Neural crest cell (in vitro differentiated cells): ENCODE measurements around the gene SKOR2. TPM values are rescaled to one million over a fixed set of nuclear protein-coding genes. Genes with fewer than 3 reads are reported as not detected.

ENCODE experiments used
- DNase-seq: peaks from one replicate; pipeline ENCODE4 v3.0.0; 2021; ENCODE audit warnings: low read depth, mixed read lengths, low spot score
- H3K27ac Mint-ChIP-seq: one replicate; pipeline ENCODE4 v1.8.0; 2021; ENCODE audit warnings: mild to moderate bottlenecking, mixed read lengths; ENCODE audit not compliant: unreplicated experiment
- H3K27me3 Mint-ChIP-seq: 2 replicates; pipeline ENCODE4 v1.8.0; 2021; ENCODE audit warnings: low read depth, mild to moderate bottlenecking, mixed read lengths
- H3K36me3 Mint-ChIP-seq: 2 replicates; pipeline ENCODE4 v1.8.0; 2021; ENCODE audit warnings: low read depth, mild to moderate bottlenecking, mixed read lengths
- H3K4me1 Mint-ChIP-seq: 2 replicates; pipeline ENCODE4 v1.8.0; 2021; ENCODE audit warnings: mixed read lengths
- H3K4me3 Mint-ChIP-seq: one replicate; pipeline ENCODE4 v1.8.0; 2021; ENCODE audit warnings: mild to moderate bottlenecking, mixed read lengths
- H3K9me3 Mint-ChIP-seq: 2 replicates; pipeline ENCODE4 v1.8.0; 2021; ENCODE audit warnings: mixed read lengths
- CTCF ChIP-seq: fragments of 200-600 bp; sonication (generic); conservative IDR thresholded peaks from 2 replicates; pipeline ENCODE4 v1.5.0; 2021; ENCODE audit warnings: antibody characterized with exemption, mild to moderate bottlenecking
- total RNA-seq: library from RNA; stranded (reverse); gene quantifications from 2 replicates; pipeline ENCODE4 v1.2.1, GENCODE V29; 2021

Gene SKOR2
- total RNA-seq, 1 donor from 2014 or later: 1.4 TPM

- Mint-ChIP-seq H3K36me3 (peaks cover 6% of the 10 kb centered on the region), H3K4me3 (no peak overlapping the region), H3K4me1 (no peaks in the 10 kb centered on the region), H3K27me3 (peaks cover 32% of the 10 kb centered on the region), H3K9me3 (peaks cover 14% of the 10 kb centered on the region), H3K27ac (no peak overlapping the region)
- no peak for TF ChIP-seq CTCF
- no peak for DNase-seq
Measured at GRCh38 chr18:47180765-47181164, 70.7 kb downstream of the SKOR2 start.

GRCh38 chr18:47179520-47179919, 71.9 kb downstream of the SKOR2 start:
- H3K27me3 Mint-ChIP-seq: peaks cover 31% of the 10 kb centered on the region
- no peak for TF ChIP-seq CTCF
- no peaks in the 10 kb centered on the region for H3K4me1 Mint-ChIP-seq
- no peak for DNase-seq
- H3K9me3 Mint-ChIP-seq: peaks cover 6% of the 10 kb centered on the region
- H3K4me3 Mint-ChIP-seq: no peak overlapping the region
- H3K36me3 Mint-ChIP-seq: no peaks in the 10 kb centered on the region
- no peak overlapping the region for H3K27ac Mint-ChIP-seq

- Mint-ChIP-seq H3K4me1 (no peaks in the 10 kb centered on the region), H3K4me3 (peak within 1 kb of the TSS; percentile 75), H3K27ac (peak within 1 kb of the TSS; percentile 94), H3K27me3 (peaks cover 20% of the 10 kb centered on the region), H3K36me3 (no peaks in the 10 kb centered on the region), H3K9me3 (no peaks in the 10 kb centered on the region)
- peak; percentile 92 for DNase-seq
- TF ChIP-seq CTCF: peak; percentile 28
Measured at GRCh38 chr18:47175898-47176575, 75.4 kb downstream of the SKOR2 start, which contains the start of gene IER3IP1. Gene IER3IP1 (minus strand): TSS chr18:47176364. CDS start chr18:47176277, 87 bp downstream.

- H3K36me3 Mint-ChIP-seq: no peaks in the 10 kb centered on the region
- H3K27ac Mint-ChIP-seq: peak overlapping the region; percentile 94
- no peaks in the 10 kb centered on the region for H3K4me1 Mint-ChIP-seq
- H3K9me3 Mint-ChIP-seq: no peaks in the 10 kb centered on the region
- no peak overlapping the region for H3K4me3 Mint-ChIP-seq
- TF ChIP-seq CTCF: no peak
- DNase-seq: peak; percentile 9
- peaks cover 14% of the 10 kb centered on the region for H3K27me3 Mint-ChIP-seq
Measured at GRCh38 chr18:47175283-47175897, 76.1 kb downstream of the SKOR2 start.

- H3K9me3 Mint-ChIP-seq: no peaks in the 10 kb centered on the region
- H3K36me3 Mint-ChIP-seq: no peaks in the 10 kb centered on the region
- no peak overlapping the region for H3K27ac Mint-ChIP-seq
- DNase-seq: no peak
- H3K4me1 Mint-ChIP-seq: no peaks in the 10 kb centered on the region
- no peak for TF ChIP-seq CTCF
- H3K27me3 Mint-ChIP-seq: peaks cover 13% of the 10 kb centered on the region
- no peak overlapping the region for H3K4me3 Mint-ChIP-seq
Measured at GRCh38 chr18:47174545-47175116, 76.8 kb downstream of the SKOR2 start.
